Activated CD8-positive, alpha-beta memory T cell treated with anti-CD3 and anti-CD28 coated beads, Interleukin-2, amount 50 U/mL, for 24 hours (primary cell): ENCODE results near the gene DCAF10.
"Not testable (repeated sequence)": the region's sequence is repeated elsewhere in the genome, so short reads cannot be mapped to it uniquely, and the experiment has no call there.

Experiments used
- DNase-seq: peaks from one replicate; pipeline ENCODE4 v3.0.0-alpha.2; 2020; ENCODE audit errors: extremely low read depth

Gene DCAF10

DNA sequence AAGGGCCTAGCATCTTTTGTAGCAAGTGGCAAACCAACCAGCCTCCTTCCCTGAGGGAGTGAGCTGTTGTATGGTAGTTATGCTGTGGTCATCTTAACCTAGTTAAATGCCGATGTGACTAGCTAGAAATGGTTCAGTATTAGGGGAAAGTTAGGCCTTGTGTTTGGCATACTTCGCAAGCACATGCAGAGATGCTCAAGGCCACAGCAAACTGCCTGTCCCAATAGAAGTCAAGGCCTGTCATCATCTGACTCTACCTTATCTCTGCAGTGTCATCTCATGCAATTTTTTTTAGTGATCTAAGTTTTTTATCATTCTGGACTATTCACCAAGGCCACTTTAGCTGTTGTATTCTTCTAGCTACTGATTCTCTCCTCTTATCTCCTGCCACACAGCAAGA lies 10.5 kb upstream of the DCAF10 start:
- no peak for DNase-seq

DNA sequence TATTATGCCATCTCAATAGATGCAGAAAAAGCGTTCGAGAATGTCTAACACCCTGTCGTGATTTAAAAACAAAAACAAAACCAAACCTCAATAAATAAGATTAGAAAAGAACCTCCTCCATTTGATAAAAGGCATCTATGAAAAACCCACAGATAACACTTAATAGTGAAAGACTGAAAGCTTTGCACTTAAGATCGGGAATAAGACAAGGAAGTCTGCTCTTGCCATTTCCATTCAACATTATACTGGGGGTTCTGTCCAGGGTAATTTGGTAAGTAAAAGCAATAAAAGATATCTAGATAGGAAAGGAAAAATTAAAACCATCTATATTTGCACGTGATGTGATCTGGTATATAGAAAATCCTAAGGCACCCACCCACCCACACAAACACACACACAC lies 8.5 kb upstream of the DCAF10 start:
- DNase-seq: no peak

DNA sequence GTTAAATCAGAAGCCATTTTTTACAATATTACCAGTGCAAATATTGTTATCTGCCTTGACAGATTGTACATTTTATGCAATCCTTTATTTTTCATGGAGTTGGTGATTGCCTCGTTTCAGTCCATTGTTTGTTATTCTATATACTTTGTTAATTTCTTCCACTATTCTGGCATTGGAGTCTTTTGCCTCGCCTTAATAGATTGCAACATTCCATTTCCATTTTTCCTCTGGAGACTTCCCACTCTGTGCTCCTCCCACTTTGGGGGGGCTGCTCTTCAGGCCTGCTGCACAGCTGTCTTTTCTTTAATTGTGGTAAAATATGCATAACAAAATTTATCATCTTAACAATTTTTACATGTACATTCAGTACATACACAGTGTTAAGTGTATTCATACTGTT lies 4.4 kb upstream of the DCAF10 start:
- no peak for DNase-seq

DNA sequence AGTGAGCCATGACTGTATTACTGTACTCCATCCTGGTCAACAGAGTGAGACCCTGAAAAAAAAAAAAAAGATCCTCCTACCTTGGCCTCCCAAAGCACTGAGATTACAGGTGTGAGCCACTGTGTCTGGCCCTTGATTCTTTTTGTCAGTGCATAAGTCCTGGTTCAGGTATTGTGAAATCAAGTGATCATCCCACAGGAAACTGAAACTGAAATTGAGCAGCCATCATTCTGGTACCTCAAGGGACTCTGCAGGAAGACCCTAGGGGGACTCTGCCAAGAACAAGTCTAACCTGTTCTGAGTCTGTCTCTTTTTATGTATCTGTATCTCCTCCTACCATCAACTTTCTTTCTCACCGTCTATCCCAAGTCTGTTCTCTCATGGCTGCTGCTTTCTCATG lies 1.9 kb upstream of the DCAF10 start:
- no peak for DNase-seq

DNA sequence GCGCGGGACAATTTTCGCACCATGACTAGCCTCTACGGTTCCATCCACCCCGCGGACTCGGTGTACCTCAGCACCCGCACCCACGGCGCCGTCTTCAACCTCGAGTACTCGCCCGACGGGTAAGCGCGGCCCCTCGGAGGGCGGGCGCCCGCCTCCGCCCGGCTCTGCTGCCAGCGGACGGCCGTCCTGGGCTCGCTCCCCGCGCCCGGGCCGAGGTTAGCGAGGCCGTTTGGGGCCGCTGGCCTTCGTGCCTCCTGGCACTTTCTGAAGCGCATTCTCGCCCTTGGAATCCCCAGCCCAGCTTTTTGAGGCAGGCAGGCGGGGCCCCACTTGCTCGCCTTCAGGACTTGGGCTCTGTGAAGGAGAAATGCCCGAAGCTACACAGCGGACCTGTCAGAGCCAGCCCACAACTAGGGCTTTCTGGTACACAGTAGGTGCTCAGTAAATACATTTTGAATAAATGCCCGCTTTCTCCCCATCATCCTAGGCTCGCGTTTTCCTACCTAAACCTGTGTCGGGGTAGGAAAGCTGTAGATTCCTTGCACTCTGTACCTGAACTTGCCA lies 772 bp downstream of the DCAF10 start:
- DNase-seq: no peak

DNA sequence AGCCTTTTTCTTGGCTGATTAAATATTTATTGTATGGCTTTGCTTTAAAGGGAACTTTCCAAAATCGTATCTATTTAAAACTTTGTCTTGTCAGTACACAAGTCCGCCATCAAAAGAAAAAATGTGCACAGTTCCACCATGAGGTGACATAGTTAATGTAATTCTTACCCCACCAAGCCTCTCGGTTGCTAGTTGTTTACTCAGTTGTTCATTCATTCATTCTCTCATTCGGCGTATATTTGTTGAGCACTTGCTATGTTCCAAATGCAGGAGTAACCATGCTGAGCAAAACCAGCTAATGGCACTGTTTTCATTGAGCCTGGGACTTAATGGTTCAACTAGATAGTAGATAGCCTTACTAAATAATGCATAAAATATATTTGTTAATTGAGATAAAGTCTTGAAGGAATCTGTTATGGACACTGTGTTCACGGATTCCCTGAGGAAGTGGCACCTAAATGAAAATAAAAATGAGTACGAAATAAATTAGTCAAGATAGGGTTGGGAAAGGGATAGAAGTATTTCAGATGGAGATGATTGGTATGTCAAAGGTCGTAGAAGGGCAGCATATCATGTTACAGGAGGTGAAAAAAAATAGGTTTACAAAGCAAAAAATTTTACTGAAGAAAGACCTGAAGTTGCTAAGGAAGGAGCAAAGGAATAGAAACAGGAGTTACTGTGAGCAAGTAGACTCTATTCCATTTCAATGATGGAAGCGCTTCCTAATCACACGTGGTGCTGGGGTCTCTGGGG lies 1.5 kb downstream of the DCAF10 start:
- no peak for DNase-seq

DNA sequence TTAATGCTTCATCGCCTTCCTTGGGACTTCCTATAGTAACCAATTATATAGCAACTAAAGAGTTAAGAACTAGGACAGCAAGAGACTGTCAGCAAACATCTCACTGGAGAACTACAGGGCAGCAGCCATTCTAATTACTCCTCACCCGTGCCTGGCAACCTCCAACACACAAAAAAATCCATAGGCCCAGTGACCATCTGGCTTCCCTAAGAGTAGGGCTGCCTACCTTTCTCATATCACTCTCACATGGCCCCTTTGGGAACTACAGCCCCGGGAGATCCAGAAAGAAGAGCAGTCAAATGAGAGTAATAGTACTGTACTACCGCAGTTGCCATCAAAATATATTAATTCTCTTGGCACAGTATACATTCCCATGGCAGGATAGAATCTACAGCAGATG lies 5.7 kb downstream of the DCAF10 start:
- DNase-seq: no peak

DNA sequence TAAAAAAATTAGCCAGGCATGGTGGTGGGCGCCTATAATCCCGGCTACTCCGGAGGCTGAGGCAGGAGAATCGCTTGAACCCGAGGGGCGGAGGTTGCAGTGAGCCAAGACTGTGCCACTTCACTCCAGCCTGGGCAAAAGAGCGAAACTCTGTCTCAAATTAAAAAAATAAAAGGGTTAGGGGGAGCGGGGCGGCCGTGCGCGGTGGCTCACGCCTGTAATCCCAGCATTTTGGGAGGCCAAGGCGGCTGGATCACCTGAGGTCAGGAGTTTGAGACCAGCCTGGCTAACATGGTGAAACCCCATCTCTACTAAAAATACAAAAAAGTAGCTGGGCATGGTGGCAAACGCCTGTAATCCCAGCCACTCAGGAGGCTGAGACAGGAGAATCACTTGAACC lies 9.1 kb downstream of the DCAF10 start:
- not testable (repeated sequence) for DNase-seq

DNA sequence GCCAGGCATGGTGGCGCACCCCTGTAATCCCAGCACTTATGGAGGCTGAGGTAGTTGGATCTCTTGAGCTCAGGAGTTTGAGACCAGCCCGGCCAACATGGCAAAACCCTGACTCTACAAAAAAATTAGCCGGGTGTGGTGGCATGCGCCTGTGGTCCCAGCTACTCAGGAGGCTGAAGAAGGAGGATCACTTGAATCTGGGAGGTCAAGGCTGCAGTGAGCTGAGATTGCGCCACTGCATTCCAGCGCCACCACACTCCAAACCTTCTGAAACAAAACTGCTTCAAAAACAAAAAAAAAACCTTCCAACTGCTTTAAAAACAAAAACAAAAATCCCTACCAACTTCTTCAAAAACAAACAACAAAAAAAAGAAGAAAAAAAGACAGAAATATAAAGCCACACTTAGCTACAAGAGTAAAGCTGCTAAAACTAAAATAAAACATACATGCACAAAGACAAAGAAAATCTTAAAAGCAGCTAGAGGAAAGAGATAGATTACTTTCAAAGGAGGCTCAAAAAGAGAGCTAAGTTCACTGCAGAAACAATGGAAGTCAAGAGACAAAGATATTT lies 11.4 kb downstream of the DCAF10 start:
- no peak for DNase-seq

DNA sequence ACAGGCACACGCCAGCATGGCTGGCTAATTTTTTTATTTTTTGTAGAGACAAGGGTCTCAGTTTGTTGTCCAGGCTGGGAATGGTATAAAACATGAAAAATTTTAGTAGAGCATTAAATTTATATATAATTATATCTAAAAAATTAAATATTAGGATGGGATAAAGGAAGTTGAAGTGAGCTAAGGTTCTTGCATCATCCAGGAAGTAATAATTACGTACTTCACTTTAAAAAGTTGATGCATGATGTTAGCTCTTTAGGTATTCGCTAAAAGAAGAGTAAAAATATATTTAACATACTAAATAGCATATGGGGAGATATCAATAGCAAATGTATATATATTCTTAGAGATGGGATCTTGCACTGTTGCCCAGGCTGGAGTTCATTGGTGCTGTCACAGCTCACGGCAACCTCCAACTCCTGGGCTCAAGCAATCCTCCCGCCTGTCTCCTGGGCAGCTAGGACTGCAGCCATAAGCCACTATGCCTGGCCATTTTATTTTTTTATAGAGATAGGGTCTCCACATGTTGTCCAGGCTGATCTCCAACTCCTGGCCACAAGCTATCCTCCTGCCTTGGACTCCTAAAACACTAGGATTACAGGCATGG lies 12.3 kb downstream of the DCAF10 start:
- DNase-seq: no peak

DNA sequence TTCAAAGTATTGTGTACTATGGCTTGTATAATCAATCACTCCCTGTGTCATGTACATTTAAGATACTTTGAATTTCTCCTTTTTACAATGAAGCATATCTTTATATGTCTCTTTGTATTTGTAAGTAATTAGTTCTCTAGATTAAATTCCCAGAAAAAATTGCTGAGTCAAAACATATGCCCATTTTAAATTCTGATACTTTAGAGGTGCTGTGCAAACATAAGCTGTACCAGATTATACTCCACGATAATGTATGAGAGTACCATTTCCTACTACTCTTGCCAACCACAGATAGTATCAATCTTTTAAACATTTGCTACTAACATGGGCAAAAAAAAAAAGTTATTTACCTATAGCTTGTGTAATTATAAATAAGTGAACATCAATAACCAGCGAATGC lies 18.3 kb downstream of the DCAF10 start:
- DNase-seq: no peak

DNA sequence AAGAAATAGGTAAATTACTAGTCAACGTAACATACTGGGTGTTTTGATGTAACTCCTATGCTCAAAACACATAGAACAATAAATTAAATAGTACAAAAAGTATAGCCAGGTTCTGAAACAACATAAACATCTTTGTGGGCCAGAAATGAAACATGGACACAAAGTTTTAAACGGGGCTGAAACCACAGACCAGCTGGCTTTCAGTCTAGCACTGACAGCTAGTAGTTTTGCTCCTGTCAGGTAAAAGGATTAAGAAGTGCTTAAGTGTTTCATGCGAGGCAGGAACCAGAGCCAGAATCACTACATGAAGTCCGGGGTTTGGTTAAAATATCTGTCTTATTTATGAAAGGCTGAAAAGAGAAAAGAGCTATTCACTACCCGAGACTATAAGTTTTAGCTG lies 19.5 kb downstream of the DCAF10 start:
- no peak for DNase-seq

DNA sequence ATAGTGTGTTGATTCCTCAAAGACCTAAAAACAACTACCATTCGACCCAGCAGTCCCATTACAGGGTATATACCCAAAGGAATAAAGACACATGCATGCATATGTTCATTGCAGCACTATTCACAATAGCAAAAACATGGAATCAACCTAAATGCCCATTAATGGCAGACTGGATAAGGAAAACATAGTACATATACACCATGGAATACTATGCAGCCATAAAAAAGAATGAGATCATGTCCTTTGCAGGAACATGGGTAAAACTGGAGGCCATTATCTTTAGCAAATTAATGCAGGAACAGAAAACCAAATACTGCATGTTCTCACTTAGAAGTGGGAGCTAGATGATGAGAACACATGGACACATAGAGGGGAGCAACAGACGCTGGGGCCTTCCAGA lies 24.6 kb downstream of the DCAF10 start:
- not testable (repeated sequence) for DNase-seq

DNA sequence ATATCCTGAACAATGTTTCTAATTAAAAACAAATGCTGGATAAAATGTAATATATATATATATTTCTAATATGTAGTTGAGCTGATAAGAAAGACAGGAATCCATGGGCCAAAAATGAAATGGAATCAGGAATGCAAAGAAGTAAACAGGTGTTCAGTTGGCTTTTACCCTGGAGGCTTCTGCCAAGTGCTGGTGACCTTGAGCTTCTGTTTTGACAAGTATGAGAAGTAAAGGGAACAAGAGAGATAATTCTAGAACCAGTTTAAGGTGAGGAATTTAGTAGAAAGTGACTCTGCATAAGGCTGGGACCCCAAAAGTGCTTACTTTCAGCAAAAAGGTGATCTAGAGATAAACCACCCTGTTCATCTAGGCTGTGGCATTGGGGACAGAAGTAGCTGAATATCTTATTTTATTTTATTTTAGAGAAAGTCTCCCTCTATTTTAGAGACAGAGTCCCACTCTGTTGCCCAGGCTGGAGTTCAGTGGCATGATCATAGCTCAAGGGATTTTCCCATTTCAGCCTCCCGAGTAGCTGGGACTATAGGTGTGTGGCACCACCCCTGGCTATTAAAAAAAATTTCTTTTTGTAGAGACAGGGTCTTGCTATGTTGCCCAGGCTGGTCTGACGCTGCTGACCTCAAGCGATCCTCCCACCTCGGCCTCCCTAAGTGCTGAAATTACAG lies 27.0 kb downstream of the DCAF10 start:
- no peak for DNase-seq

DNA sequence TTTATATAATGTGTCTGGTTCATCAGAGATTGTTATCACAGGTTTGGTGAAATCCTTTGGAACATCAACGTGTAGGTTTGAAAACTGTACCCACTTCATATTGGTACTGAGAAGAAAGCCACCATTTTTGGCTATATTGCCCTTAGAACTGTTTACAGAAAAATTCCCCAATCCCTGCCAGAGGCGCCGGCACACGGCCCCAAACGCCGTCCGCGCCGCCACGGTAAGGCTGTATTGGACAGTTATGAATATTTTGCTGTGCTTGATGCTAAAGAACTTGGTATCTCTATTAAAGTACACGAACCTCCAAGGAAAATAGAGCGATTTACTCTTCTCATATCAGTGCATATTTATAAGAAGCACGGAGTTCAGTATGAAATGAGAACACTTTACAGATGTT lies 35.2 kb downstream of the DCAF10 start:
- no peak for DNase-seq

DNA sequence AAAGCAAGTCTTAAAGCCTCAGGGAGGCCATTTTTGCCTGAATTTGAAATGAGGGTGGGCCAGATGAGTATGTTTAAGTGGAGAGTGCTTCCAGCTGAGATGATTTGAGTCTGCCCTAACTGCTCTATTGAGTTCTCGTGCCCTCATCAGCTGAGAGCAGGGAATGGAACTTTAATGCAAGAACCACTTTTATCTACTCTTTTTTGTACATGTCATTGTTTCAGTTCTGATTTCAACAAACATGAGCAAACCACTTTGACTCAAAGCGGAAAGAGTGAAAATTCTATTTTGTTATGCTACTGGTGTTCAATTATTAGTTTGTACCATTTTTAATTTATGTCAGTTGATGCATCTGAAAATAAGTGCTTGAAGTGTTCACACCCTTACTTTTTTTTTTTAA lies 35.8 kb downstream of the DCAF10 start:
- no peak for DNase-seq

DNA sequence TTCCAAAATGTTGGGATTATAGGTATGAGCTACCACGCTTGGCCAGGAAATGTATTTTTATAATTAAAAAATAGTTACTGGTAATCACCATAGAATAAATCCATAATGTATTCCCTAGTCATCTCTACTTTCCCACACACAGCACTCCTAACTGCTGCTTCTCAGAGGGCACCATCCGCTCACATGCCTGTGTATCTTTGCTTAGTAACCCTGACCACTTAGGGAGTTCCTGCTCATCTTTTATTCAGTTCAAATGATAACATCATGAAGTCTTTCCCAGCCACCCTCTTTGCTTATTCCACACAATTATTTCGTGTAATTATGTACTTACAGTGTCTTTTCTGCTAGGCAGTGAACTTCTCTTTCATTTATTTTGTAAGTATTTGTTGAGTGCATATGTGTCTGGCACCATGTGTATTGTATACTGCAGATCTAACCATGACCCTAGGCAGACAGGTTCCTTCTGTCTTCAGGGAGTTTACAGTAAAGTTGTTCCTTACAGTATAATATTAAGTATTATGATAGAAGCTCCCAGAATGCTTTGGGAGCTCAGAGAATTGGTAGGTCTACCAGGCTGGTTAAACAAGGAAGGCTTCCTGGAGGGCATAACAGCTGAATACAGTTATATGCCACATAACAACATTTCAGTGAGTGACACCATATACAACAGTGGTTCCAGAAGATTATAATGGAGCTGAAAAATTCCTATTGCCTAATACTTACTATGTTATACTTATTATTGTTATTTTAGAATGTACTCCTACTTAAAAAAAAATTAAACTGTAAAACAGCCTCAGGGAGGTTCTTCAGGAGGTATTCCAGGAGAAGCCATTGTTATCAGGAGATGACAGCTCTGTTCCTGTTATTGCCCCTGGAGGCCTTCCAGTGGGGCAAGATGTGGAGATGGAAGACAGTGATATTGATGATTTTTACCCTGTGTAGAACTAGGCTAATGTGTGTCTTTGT lies 39.2 kb downstream of the DCAF10 start:
- no peak for DNase-seq

DNA sequence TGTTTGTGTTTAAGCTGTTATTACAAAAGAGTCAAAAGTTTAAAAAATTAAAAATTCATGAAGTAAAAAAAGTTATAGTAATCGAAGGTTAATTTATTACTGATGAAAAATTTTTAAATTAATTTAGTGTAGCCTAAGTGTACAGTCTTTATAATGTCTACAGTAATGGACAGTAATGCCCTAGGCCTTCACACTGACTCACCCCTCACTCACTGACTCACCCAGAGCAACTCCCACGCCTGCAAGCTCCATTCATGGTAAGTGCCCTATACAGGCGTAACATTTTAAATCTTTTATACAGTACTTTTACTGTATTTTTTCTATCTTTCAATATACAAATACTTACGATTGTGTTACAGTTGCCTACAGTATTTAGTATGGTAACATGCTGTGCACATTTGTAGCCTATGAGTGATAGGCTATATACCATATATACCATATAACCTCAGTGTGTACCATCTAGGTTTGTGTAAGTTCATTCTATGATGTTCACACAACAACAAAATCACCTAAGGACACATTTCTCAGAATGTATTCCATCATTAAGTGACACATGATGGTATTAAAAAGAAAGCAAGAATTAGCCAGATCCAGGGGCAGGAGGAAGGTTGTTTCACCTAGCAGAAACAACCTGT lies 40.1 kb downstream of the DCAF10 start:
- DNase-seq: no peak

DNA sequence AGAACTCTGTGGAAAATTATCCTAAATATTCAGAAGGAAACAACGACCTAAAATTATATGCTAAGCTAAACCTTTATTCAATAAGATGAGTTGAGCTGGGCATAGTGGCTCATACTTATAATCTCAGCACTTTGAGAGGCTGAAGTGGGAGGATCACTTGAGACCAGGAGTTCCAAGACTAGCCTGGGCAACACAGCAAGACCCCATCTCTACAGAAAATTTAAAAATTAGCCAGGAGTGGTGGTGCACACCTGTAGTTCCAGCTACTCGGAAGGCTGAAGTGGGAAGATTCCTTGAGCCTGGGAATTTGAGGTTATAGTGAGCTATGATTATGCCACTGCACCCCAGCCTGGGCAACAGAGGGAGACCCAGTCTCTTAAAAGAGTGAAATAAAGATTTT lies 51.6 kb downstream of the DCAF10 start:
- no peak for DNase-seq

DNA sequence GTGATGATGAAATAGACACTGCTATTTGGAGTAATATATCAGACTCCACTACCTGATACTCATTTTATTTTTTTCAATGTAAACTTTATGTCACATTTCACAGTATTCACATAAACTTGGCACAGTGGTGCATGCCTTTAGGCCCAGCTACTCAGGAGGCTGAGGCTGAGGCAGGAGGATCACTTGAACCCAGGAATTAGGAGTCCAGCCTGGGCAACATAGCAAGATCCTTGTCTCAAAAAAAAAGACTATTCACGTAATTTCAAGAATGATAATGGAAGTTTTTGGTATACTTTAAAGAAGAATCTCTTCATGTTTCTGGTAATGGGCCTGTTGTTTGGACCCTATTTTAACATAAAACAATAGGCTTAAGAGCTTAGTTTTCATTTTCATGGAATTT lies 56.0 kb downstream of the DCAF10 start:
- DNase-seq: no peak

DNA sequence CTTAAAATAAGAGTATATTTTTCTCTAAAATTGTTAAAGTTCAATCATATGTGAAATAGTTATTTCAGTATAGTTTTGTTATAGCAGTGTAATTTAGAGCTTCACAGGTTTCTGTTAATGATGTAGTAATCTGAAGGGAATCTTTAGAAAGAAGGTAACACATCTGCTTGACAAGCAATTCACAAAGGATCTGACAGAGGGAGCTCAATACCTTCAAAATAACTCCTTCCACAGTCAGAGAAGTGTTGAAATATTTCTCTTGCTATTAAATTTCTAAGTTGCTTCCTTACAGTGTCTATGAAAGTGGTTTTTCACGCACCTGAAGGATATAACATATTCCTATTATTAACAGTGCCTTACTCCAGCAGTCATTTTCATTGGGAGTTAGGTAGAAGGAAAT lies 58.4 kb downstream of the DCAF10 start:
- DNase-seq: no peak
